Stomach (tissue), 9 donors: ENCODE measurements around the gene FGFR4. TPM values are rescaled to one million over a fixed set of nuclear protein-coding genes. Genes with fewer than 3 reads are reported as not detected.

ENCODE experiments used
- DNase-seq, 2 donors: peaks; one replicate each; pipeline versions ENCODE4 v3.0.0 to v3.0.0-alpha.2; 2013 to 2019
- H3K27ac ChIP-seq, 5 donors: fragments of 200-600 bp in 4 of 5; sonication (generic) in 4 of 5; one replicate each; pipeline ENCODE4 v1.5.1; 2013 to 2019; ENCODE audit warnings: mild to moderate bottlenecking in 1 of 5, moderate library complexity in 1 of 5
- H3K27me3 ChIP-seq, 3 donors: fragments of 200-600 bp; sonication (generic); one replicate each; pipeline ENCODE4 v1.5.1; 2017 to 2019; ENCODE audit warnings: mixed run types in 1 of 3
- H3K36me3 ChIP-seq, 4 donors: fragments of 200-600 bp; sonication (generic); 1 replicate in 3 of 4; 2 replicates in 1 of 4; pipeline ENCODE4 v1.5.1; 2016 to 2019
- H3K4me1 ChIP-seq, 4 donors: fragments of 200-600 bp; sonication (generic); one replicate each; pipeline ENCODE4 v1.5.1; 2016 to 2019
- H3K4me3 ChIP-seq, 4 donors: fragments of 200-600 bp; sonication (generic) in 3 of 4; one replicate each; pipeline ENCODE4 v1.5.1; 2016 to 2019; ENCODE audit warnings: mild to moderate bottlenecking in 1 of 4
- H3K9me3 ChIP-seq, 4 donors: fragments of 200-600 bp; sonication (generic); one replicate each; pipeline ENCODE4 v1.5.1; 2016 to 2019
- CTCF ChIP-seq, 7 experiments: fragments of 450-650 bp in 4 of 7; fragments of 200-600 bp in 3 of 7; sonication (generic) in 3 of 7; IDR thresholded peaks; one replicate each; pipeline ENCODE4 v1.5.1; 2016 to 2019; ENCODE audit warnings: antibody characterized with exemption in 7 of 7, control low read depth in 2 of 7, mild to moderate bottlenecking in 1 of 7
- EP300 ChIP-seq: sonication (generic); formaldehyde crosslinking; IDR thresholded peaks from one replicate; pipeline ENCODE4 v1.6.1; 2017; ENCODE audit warnings: antibody characterized with exemption
- POLR2A ChIP-seq, 4 donors: fragments of 450-650 bp; IDR thresholded peaks; one replicate each; pipeline ENCODE4 v1.6.1; 2016; ENCODE audit warnings: antibody characterized with exemption in 4 of 4, control low read depth in 2 of 4, mild to moderate bottlenecking in 1 of 4, moderate library complexity in 1 of 4
- POLR2AphosphoS5 ChIP-seq, 3 donors: sonication (generic); formaldehyde crosslinking; IDR thresholded peaks; one replicate each; pipeline ENCODE4 v1.6.1; 2016; ENCODE audit warnings: antibody characterized with exemption in 3 of 3
- WGBS, 5 donors: extraction: QIAGEN DNeasy Blood & Tissue Kit in 3 of 5; methylation state at CpG; one replicate each; pipeline versions ENCODE4 v1.1.5 to v1.1.7; 2013 to 2018; 5-methylcytosine and 5-hydroxymethylcytosine counted together
- intact Hi-C: fragments of 100-400 bp; cut with DNase I; formaldehyde crosslinking; loops from one replicate; pipeline ENCODE4 v1.15.1; 2023; ENCODE audit warnings: low total_unique reads
- polyA plus RNA-seq, 3 donors: library from polyadenylated mRNA; stranded (reverse); fragments of 200-250 nt; gene quantifications; one replicate each; pipeline ENCODE4 v1.2.3, GENCODE V29; 2013
- total RNA-seq, 5 donors: library from RNA; depleted of rRNA; stranded (reverse); fragments of >200 nt; gene quantifications; one replicate each; pipeline versions ENCODE4 v1.1.0 to v1.2.3, GENCODE V29; 2014 to 2016
- donor health status: healthy with polysubstance abuse.
- donor health status: Bipolar disorder and iron deficiency.
- donor health status: healthy.

FGFR4 gene
- total and polyA plus RNA-seq, 8 donors = 4.1 to 145 (median 13.5) TPM

- Histone ChIP-seq H3K36me3 (peaks cover 0 to 28% (median 13%) of the 10 kb centered on the region in 4 donors), H3K4me3 (no peak overlapping the region), H3K9me3 (no peaks in the 10 kb centered on the region), H3K4me1 (peaks cover 7 to 52% (median 44%) of the 10 kb centered on the region in 4 donors), H3K27ac (peak overlapping the region in 1 of 5 donors; percentile 51), H3K27me3 (peaks cover 0 to 11% (median 0%) of the 10 kb centered on the region in 3 donors)
- WGBS, 5 donors = 85 to 92% (median 90%) methylated on average over 13 to 32 of the region's 32 CpGs
- TF ChIP-seq POLR2AphosphoS5 (IDR thresholded peaks at IDR 0.05) (no peak), EP300 (no peak), POLR2A (IDR thresholded peaks at IDR 0.05) (no peak), CTCF (IDR thresholded peaks at IDR 0.05) (no peak)
- DNase-seq = no peak
- intact Hi-C loops = no loop called here
These were observed 5.7 kb downstream of the FGFR4 start for GRCh38 chr5:177092178-177093081.

- no peak overlapping the region for H3K4me3 ChIP-seq
- WGBS, 5 donors = 94 to 97% (median 94%) methylated on average over 28 to 40 of the region's 40 CpGs
- H3K36me3 ChIP-seq = peaks cover 0 to 28% (median 13%) of the 10 kb centered on the region in 4 donors
- H3K9me3 ChIP-seq = no peaks in the 10 kb centered on the region
- intact Hi-C loops = no loop called here
- H3K4me1 ChIP-seq = peaks cover 9 to 55% (median 45%) of the 10 kb centered on the region in 4 donors
- no peak for DNase-seq
- TF ChIP-seq CTCF (IDR thresholded peaks at IDR 0.05) (no peak), EP300 (no peak), POLR2A (IDR thresholded peaks at IDR 0.05) (no peak), POLR2AphosphoS5 (IDR thresholded peaks at IDR 0.05) (no peak)
- peak overlapping the region in 2 of 5 donors; percentile 51 to 59 for H3K27ac ChIP-seq
- H3K27me3 ChIP-seq = peaks cover 0 to 5% (median 0%) of the 10 kb centered on the region in 3 donors
These were observed 6.5 kb downstream of the FGFR4 start for GRCh38 chr5:177093082-177093712.

GRCh38 chr5:177093803-177094202, 7.1 kb downstream of the FGFR4 start:
- Histone ChIP-seq H3K36me3 (peaks cover 0 to 28% (median 13%) of the 10 kb centered on the region in 4 donors), H3K9me3 (no peaks in the 10 kb centered on the region), H3K4me3 (no peak overlapping the region), H3K4me1 (peaks cover 11 to 60% (median 45%) of the 10 kb centered on the region in 4 donors), H3K27ac (peak overlapping the region in 3 of 5 donors; percentile 51 to 59 (median 55)), H3K27me3 (no peaks in the 10 kb centered on the region)
- intact Hi-C loops = no loop called here
- TF ChIP-seq CTCF (IDR thresholded peaks at IDR 0.05) = no peak
- no peak for TF ChIP-seq EP300
- no peak for TF ChIP-seq POLR2AphosphoS5 (IDR thresholded peaks at IDR 0.05)
- TF ChIP-seq POLR2A (IDR thresholded peaks at IDR 0.05) = no peak
- DNase-seq = no peak
- 89 to 95% (median 93%) methylated on average over 6 of the region's 6 CpGs for WGBS, 5 donors
